Neural cell (in vitro differentiated cells): ENCODE data around the gene CHST1. TPM values are rescaled to one million over a fixed set of nuclear protein-coding genes. Genes with fewer than 3 reads are reported as not detected.

Source experiments
- H2AFZ ChIP-seq: fragments of 200-600, 300-800 bp; sonication (generic), shearing (Covaris generic); 2 replicates; pipeline ENCODE4 v1.6.0; 2014; ENCODE audit warnings: low read depth, mild to moderate bottlenecking, antibody characterized with exemption, low read length, moderate library complexity
- H3F3A ChIP-seq: fragments of 200-600 bp; shearing (Covaris generic); 2 replicates; pipeline ENCODE4 v1.6.1; 2016; ENCODE audit warnings: mild to moderate bottlenecking, moderate library complexity, mixed read lengths, antibody characterized with exemption, low read length; ENCODE audit not compliant: insufficient read depth, poor library complexity, severe bottlenecking
- H3K27ac ChIP-seq: fragments of 200-600, 300-800 bp; sonication (generic), shearing (Covaris generic); 2 replicates; pipeline ENCODE4 v1.5.1; 2014; ENCODE audit warnings: mild to moderate bottlenecking, low read length, moderate library complexity
- H3K27me3 ChIP-seq: fragments of 300-800, 200-600 bp; sonication (generic), shearing (Covaris generic); 2 replicates; pipeline ENCODE4 v1.6.0; 2014; ENCODE audit warnings: mild to moderate bottlenecking, low read depth, low read length, moderate library complexity; ENCODE audit not compliant: insufficient read depth
- H3K36me3 ChIP-seq: fragments of 300-800, 200-600 bp; sonication (generic), shearing (Covaris generic); 2 replicates; pipeline ENCODE4 v1.5.1; 2014; ENCODE audit warnings: mild to moderate bottlenecking, antibody characterized with exemption, low read length, moderate library complexity; ENCODE audit not compliant: insufficient read depth
- H3K4me2 ChIP-seq: fragments of 300-800, 200-600 bp; sonication (generic), shearing (Covaris generic); 2 replicates; pipeline ENCODE4 v1.6.0; 2014; ENCODE audit warnings: mild to moderate bottlenecking, low read length
- H3K4me3 ChIP-seq: fragments of 300-800, 200-600 bp; sonication (generic), shearing (Covaris generic); 2 replicates; pipeline ENCODE4 v1.5.1; 2014; ENCODE audit warnings: mild to moderate bottlenecking, low read length, moderate library complexity
- H3K79me2 ChIP-seq: fragments of 200-600 bp; shearing (Covaris generic); replicated peaks from 2 replicates; pipeline ENCODE4 v1.6.0; 2014; ENCODE audit warnings: mild to moderate bottlenecking, low read length, moderate library complexity; ENCODE audit not compliant: insufficient read depth
- H3K9ac ChIP-seq: fragments of 300-800, 200-600 bp; sonication (generic), shearing (Covaris generic); 2 replicates; pipeline ENCODE4 v1.6.1; 2016; ENCODE audit warnings: mild to moderate bottlenecking, low read length, mixed read lengths
- H3K9me2 ChIP-seq: fragments of 200-600 bp; shearing (Covaris generic); 2 replicates; pipeline ENCODE4 v1.6.1; 2016; ENCODE audit warnings: mild to moderate bottlenecking, low read length, mixed read lengths; ENCODE audit not compliant: insufficient read depth
- H3K9me3 ChIP-seq: fragments of 200-600, 300-800 bp; sonication (generic), shearing (Covaris generic); 2 replicates; pipeline ENCODE4 v1.6.1; 2016; ENCODE audit warnings: mild to moderate bottlenecking, mixed run types, low read length, moderate library complexity, mixed read lengths
- H4K20me1 ChIP-seq: fragments of 200-600 bp; shearing (Covaris generic); 2 replicates; pipeline ENCODE4 v1.6.1; 2016; ENCODE audit warnings: mild to moderate bottlenecking, mixed run types; ENCODE audit not compliant: insufficient read depth
- CTCF ChIP-seq: fragments of 450-650 bp; IDR thresholded peaks from 2 replicates; pipeline ENCODE4 v1.5.1; 2014; ENCODE audit warnings: antibody characterized with exemption, mild to moderate bottlenecking, moderate library complexity; ENCODE audit not compliant: poor library complexity, severe bottlenecking
- EP300 ChIP-seq: fragments of 450-650 bp; conservative IDR thresholded peaks from 2 replicates; pipeline ENCODE4 v1.6.1; 2014; ENCODE audit warnings: antibody characterized with exemption, mild to moderate bottlenecking, moderate library complexity; ENCODE audit not compliant: poor library complexity, severe bottlenecking
- EZH2 ChIP-seq: fragments of 200-600, 300-800 bp; shearing (Covaris generic), sonication (generic); IDR thresholded peaks from 2 replicates; pipeline ENCODE4 v1.6.1; 2014; ENCODE audit warnings: antibody characterized with exemption, low read length, borderline replicate concordance, mild to moderate bottlenecking; ENCODE audit not compliant: insufficient read depth, poor library complexity, severe bottlenecking
- MXI1 ChIP-seq: fragments of 450-650 bp; conservative IDR thresholded peaks from 2 replicates; pipeline ENCODE4 v1.6.1; 2014; ENCODE audit warnings: antibody characterized with exemption, mild to moderate bottlenecking; ENCODE audit not compliant: poor library complexity, severe bottlenecking
- POLR2AphosphoS5 ChIP-seq: IDR thresholded peaks from 2 replicates; pipeline ENCODE4 v1.6.1; 2012
- RAD21 ChIP-seq: fragments of 450-650 bp; conservative IDR thresholded peaks from 2 replicates; pipeline ENCODE4 v1.6.1; 2014; ENCODE audit warnings: antibody characterized with exemption, mild to moderate bottlenecking, moderate library complexity
- REST ChIP-seq: IDR thresholded peaks from 2 replicates; pipeline ENCODE4 v1.6.1; 2012; ENCODE audit warnings: borderline replicate concordance
- SMC3 ChIP-seq: fragments of 450-650 bp; conservative IDR thresholded peaks from 2 replicates; pipeline ENCODE4 v1.6.1; 2014; ENCODE audit warnings: antibody characterized with exemption, mild to moderate bottlenecking, moderate library complexity; ENCODE audit not compliant: poor library complexity
- TAF1 ChIP-seq: IDR thresholded peaks from 2 replicates; pipeline ENCODE4 v1.6.1; 2012; ENCODE audit warnings: low read depth
- polyA plus RNA-seq: library from polyadenylated mRNA; depleted of rRNA; stranded (reverse); fragments of >200 nt; gene quantifications from 2 replicates; pipeline ENCODE4 v1.2.3, GENCODE V29; 2014

CHST1 gene
- polyA plus RNA-seq, 1 donor from 2014 or later: 16.2 TPM

GRCh38 chr11:45673441-45673840 is 8.0 kb upstream of the CHST1 start:
- Histone ChIP-seq H3K36me3 (no peaks in the 10 kb centered on the region), H3K79me2 (no peaks in the 10 kb centered on the region), H3K4me3 (no peak overlapping the region), H3F3A (no peaks in the 10 kb centered on the region), H3K9me3 (no peaks in the 10 kb centered on the region), H3K27me3 (no peaks in the 10 kb centered on the region), H3K4me2 (no peak overlapping the region), H3K9ac (no peak overlapping the region), H4K20me1 (no peaks in the 10 kb centered on the region), H2AFZ (no peak overlapping the region), H3K9me2 (no peaks in the 10 kb centered on the region), H3K27ac (no peak overlapping the region)
- TF ChIP-seq TAF1 (no peak), REST (no peak), MXI1 (no peak), EZH2 (no peak), EP300 (no peak), POLR2AphosphoS5 (no peak), CTCF (no peak), SMC3 (no peak), RAD21 (no peak)

GRCh38 chr11:45672593-45672992 is 7.2 kb upstream of the CHST1 start:
- TF ChIP-seq POLR2AphosphoS5 (no peak), EZH2 (no peak), RAD21 (no peak), CTCF (no peak), TAF1 (no peak), MXI1 (no peak), REST (no peak), SMC3 (no peak), EP300 (no peak)
- no peaks in the 10 kb centered on the region for H3F3A ChIP-seq
- H3K9ac ChIP-seq: no peak overlapping the region
- H3K4me2 ChIP-seq: no peak overlapping the region
- no peaks in the 10 kb centered on the region for H3K36me3 ChIP-seq
- no peak overlapping the region for H3K4me3 ChIP-seq
- no peaks in the 10 kb centered on the region for H4K20me1 ChIP-seq
- no peaks in the 10 kb centered on the region for H3K79me2 ChIP-seq
- H3K9me2 ChIP-seq: no peaks in the 10 kb centered on the region
- no peaks in the 10 kb centered on the region for H3K9me3 ChIP-seq
- H3K27me3 ChIP-seq: no peaks in the 10 kb centered on the region
- H2AFZ ChIP-seq: no peak overlapping the region
- H3K27ac ChIP-seq: no peak overlapping the region
